Astrocyte of the spinal cord (primary cell): ENCODE measurements around the gene SLC52A3.
A peak's percentile ranks its signal among the peaks of the same experiment; 100 is the strongest.

Experiments
- DNase-seq: peaks from one replicate; pipeline ENCODE4 v3.0.0; 2011; ENCODE audit warnings: low read depth, low spot score
- H3K4me3 ChIP-seq: 2 replicates; pipeline ENCODE4 v1.5.1; 2011; ENCODE audit warnings: low read depth, mild to moderate bottlenecking, low read length, moderate library complexity
- CTCF ChIP-seq: IDR thresholded peaks from 2 replicates; pipeline ENCODE4 v1.5.1; 2012; ENCODE audit warnings: low read depth, mild to moderate bottlenecking, low read length, inconsistent platforms
- in situ Hi-C: cut with HindIII; loops from 2 replicates; pipeline ENCODE4 v1.10.0; 2017; ENCODE audit warnings: low sequenced_read_pairs

Gene SLC52A3

GRCh38 chr20:733861-734260, 34.4 kb downstream of the SLC52A3 start:
- in situ Hi-C loops = no loop called here
- no peak for DNase-seq
- no peak for TF ChIP-seq CTCF
- no peak overlapping the region for H3K4me3 ChIP-seq

GRCh38 chr20:732727-733126, 35.6 kb downstream of the SLC52A3 start:
- H3K4me3 ChIP-seq = no peak overlapping the region
- TF ChIP-seq CTCF = no peak
- in situ Hi-C loops = no loop called here
- no peak for DNase-seq

GRCh38 chr20:731891-732560, 36.3 kb downstream of the SLC52A3 start:
- in situ Hi-C loops = no loop called here
- no peak for DNase-seq
- no peak overlapping the region for H3K4me3 ChIP-seq
- no peak for TF ChIP-seq CTCF

GRCh38 chr20:730005-730404, 38.3 kb downstream of the SLC52A3 start:
- no peak overlapping the region for H3K4me3 ChIP-seq
- in situ Hi-C loops = no loop called here
- no peak for TF ChIP-seq CTCF
- DNase-seq = no peak

GRCh38 chr20:728256-728944, 39.9 kb downstream of the SLC52A3 start:
- H3K4me3 ChIP-seq = no peak overlapping the region
- TF ChIP-seq CTCF = peak; percentile 67
- in situ Hi-C loops = no loop called here
- DNase-seq = peak; percentile 2

GRCh38 chr20:726160-726559, 42.1 kb downstream of the SLC52A3 start:
- in situ Hi-C loops = no loop called here
- H3K4me3 ChIP-seq = no peak overlapping the region
- DNase-seq = no peak
- TF ChIP-seq CTCF = no peak
